ENCODE results near the gene OR4E1. TPM values are rescaled to one million over a fixed set of nuclear protein-coding genes. Genes with fewer than 3 reads are reported as not detected.
"Not testable (repeated sequence)": the region's sequence is repeated elsewhere in the genome, so short reads cannot be mapped to it uniquely, and the experiment has no call there.

Gene OR4E1
- total RNA-seq, 6 donors from 2014 or later = not detected

DNA sequence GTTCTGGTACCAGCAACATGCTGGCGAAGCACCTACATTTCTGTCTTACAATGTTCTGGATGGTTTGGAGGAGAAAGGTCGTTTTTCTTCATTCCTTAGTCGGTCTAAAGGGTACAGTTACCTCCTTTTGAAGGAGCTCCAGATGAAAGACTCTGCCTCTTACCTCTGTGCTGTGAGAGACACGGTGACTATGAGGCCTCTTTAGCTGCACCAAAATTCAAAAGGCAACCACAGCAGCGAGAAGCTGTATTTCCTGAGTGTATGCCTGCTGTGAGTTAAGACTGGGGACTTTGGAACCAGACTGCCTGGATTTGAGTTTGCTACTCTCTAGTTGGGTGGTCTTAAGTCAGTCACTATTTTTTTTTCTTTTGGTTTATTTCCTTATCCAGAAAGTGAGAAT, 30.2 kb downstream of the OR4E1 start:
- Histone ChIP-seq H3K27me3 (no peaks in the 10 kb centered on the region), H3K4me1 (no peaks in the 10 kb centered on the region), H3K4me3 (no peak overlapping the region), H3K9me3 (no peaks in the 10 kb centered on the region), H3K36me3 (no peaks in the 10 kb centered on the region), H3K27ac (no peak overlapping the region)
- WGBS, 2 donors = 53 to 58% methylated on average over 5 of the region's 5 CpGs
- TF ChIP-seq, protein P1, sequence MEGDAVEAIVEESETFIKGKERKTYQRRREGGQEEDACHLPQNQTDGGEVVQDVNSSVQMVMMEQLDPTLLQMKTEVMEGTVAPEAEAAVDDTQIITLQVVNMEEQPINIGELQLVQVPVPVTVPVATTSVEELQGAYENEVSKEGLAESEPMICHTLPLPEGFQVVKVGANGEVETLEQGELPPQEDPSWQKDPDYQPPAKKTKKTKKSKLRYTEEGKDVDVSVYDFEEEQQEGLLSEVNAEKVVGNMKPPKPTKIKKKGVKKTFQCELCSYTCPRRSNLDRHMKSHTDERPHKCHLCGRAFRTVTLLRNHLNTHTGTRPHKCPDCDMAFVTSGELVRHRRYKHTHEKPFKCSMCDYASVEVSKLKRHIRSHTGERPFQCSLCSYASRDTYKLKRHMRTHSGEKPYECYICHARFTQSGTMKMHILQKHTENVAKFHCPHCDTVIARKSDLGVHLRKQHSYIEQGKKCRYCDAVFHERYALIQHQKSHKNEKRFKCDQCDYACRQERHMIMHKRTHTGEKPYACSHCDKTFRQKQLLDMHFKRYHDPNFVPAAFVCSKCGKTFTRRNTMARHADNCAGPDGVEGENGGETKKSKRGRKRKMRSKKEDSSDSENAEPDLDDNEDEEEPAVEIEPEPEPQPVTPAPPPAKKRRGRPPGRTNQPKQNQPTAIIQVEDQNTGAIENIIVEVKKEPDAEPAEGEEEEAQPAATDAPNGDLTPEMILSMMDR (IDR thresholded peaks at IDR 0.05) = no peak
- no peak for TF ChIP-seq POLR2AphosphoS5 (IDR thresholded peaks at IDR 0.05)
- TF ChIP-seq EP300 (IDR thresholded peaks at IDR 0.05) = no peak
- TF ChIP-seq POLR2A (IDR thresholded peaks at IDR 0.05) = no peak
- ATAC-seq (ENCODE audit: low FRiP score in 2 of 2) (no peak), DNase-seq (no peak)

DNA sequence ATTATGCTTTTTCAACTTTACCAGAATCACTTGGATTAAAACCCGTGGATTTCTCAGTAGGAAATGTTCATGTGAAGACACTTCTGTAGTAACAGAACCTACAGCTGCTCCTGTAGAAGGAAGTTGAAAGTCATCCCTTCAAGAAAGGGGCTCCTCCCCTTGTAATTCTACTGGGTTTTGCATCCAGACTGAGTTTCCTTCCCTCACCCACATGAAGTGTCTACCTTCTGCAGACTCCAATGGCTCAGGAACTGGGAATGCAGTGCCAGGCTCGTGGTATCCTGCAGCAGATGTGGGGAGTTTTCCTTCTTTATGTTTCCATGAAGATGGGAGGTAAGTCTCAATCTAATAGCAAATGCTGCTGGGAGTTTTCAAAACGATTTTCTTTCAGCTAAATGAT, 30.9 kb downstream of the OR4E1 start:
- WGBS, 2 donors = 64% methylated on average over 3 of the region's 3 CpGs
- ATAC-seq (ENCODE audit: low FRiP score in 2 of 2) = no peak

DNA sequence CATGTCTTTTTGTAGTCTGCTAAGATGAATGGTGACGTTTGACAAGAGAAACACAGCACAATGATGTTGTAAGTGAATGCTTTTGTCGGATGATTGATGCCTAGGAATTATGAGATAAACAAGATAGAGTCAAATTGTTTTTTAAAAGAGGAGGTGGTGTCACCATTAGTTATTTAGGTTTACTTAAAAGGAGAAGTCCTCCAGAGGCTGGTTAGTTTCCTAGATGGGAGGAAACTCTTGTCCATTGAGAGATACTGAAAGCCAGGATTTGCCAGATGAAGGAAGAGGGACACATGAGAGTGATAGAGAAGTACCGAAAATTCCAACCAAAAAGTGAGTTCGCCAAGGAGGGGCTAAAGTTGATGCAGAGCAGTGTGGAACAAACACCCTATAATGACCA, 38.8 kb downstream of the OR4E1 start, which contains the start of gene OR10G2:
Gene OR10G2, minus strand, starts transcription at position 101 of the 400 bp plus-strand sequence. Its CDS starts 98 bp downstream, at position 3.
- no peaks in the 10 kb centered on the region for H3K4me1 ChIP-seq
- no peak for DNase-seq
- H3K4me3 ChIP-seq = no peak within 1 kb of the TSS
- ATAC-seq (ENCODE audit: low FRiP score in 2 of 2) = no peak
- TF ChIP-seq, protein P1 (IDR thresholded peaks at IDR 0.05) = no peak
- no peak for TF ChIP-seq POLR2AphosphoS5 (IDR thresholded peaks at IDR 0.05)
- no peak for TF ChIP-seq EP300 (IDR thresholded peaks at IDR 0.05)
- no peak for TF ChIP-seq POLR2A (IDR thresholded peaks at IDR 0.05)
- H3K27me3 ChIP-seq = no peaks in the 10 kb centered on the region
- WGBS, 2 donors = 69 to 76% methylated on average over 4 of the region's 4 CpGs
- no peak within 1 kb of the TSS for H3K27ac ChIP-seq
- no peaks in the 10 kb centered on the region for H3K9me3 ChIP-seq
- no peaks in the 10 kb centered on the region for H3K36me3 ChIP-seq

More for the DNA sequence above, 30.9 kb downstream of the OR4E1 start:
- no peaks in the 10 kb centered on the region for H3K9me3 ChIP-seq
- no peaks in the 10 kb centered on the region for H3K4me1 ChIP-seq
- H3K4me3 ChIP-seq = no peak overlapping the region
- no peak overlapping the region for H3K27ac ChIP-seq
- TF ChIP-seq EP300 (IDR thresholded peaks at IDR 0.05) = no peak
- no peak for DNase-seq
- no peaks in the 10 kb centered on the region for H3K27me3 ChIP-seq
- H3K36me3 ChIP-seq = no peaks in the 10 kb centered on the region

DNA sequence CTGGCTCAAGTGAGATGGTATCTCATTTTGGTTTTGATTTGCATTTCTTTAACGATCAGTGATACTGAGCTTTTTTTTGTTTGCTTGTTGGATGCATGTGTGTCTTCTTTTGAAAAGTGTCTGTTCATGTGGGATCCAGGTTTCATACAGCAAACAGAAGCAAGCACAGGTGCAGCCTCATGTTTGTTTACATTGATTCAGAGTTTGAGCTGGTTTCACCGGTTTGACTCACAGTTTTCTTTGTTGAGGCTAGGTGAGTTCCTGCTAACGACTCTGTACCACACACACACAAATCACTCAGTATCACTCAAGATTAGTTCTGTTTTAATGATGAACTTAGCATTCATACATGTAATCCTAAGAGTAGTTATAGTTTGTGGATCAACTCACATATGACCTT, 42.5 kb downstream of the OR4E1 start:
- ATAC-seq (ENCODE audit: low FRiP score in 2 of 2) = no peak
- Histone ChIP-seq H3K36me3 (no peaks in the 10 kb centered on the region), H3K27me3 (no peaks in the 10 kb centered on the region), H3K27ac (no peak overlapping the region), H3K4me1 (no peaks in the 10 kb centered on the region), H3K4me3 (no peak overlapping the region), H3K9me3 (no peaks in the 10 kb centered on the region)
- WGBS, 2 donors = 44 to 61% methylated on average over 3 of the region's 3 CpGs
- no peak for TF ChIP-seq POLR2AphosphoS5 (IDR thresholded peaks at IDR 0.05)
- TF ChIP-seq, protein P1 (IDR thresholded peaks at IDR 0.05) = no peak
- TF ChIP-seq EP300 (IDR thresholded peaks at IDR 0.05) = no peak
- no peak for TF ChIP-seq POLR2A (IDR thresholded peaks at IDR 0.05)
- DNase-seq = no peak

DNA sequence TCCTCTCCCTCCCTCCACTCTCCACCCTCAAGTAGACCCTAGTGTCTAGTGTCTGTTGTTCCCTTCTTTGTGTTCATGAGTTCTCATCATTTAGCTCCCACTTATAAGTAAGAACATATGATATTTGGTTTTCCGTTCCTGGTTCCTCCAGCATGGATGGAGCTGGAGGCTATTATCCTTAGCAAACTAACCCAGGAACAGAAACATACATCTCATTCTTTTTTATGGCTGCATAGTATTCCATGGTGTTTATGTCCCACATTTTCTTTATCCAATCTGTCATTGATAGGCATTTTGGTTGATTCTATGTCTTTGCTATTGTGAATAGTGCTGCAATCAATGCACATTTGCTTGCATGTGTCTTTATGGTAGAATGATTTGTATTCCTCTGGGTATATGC, 43.1 kb downstream of the OR4E1 start:
- H3K36me3 ChIP-seq; H3K4me1 ChIP-seq; DNase-seq; H3K9me3 ChIP-seq; H3K27me3 ChIP-seq; ATAC-seq (ENCODE audit: low FRiP score in 2 of 2); H3K27ac ChIP-seq; H3K4me3 ChIP-seq: not testable (repeated sequence)
- WGBS, 2 donors = 96 to 100% methylated on average over 1 of the region's 1 CpG

DNA sequence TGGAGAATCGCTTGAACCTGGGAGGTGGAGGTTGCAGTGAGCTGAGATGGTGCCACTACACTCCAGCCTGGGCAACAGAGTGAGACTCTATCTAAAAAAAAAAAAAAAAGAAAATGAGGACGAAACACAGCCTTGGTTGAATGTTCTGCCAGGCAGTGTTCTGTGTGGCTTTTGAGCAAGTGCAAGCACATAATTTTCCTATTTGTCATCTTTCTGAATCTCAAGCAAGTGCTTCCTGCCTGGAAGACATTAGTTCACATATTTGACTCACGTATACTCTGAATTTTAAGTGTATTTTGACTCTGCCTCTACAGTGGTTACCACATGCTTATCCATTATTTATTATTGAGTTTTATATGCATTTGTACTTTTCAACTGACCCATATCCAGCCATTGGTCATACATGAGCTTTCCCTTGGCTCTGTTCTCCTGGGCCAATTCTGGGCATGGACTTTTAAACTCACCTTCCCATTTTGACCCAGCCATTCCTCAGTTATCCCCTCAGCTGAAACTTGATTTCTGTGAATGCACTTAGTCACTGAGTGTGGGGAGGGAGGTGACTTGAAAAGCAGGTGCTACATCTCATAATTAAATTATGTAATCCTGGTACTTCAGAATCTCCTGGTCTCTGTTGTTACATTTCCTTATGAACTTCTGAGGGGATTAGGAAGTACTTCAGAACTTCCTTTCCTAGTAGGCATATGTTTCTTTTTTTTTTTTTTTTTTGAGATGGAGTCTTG, 47.0 kb downstream of the OR4E1 start:
- 59 to 65% methylated on average over 3 of the region's 3 CpGs for WGBS, 2 donors
- ATAC-seq (ENCODE audit: low FRiP score in 2 of 2) = no peak
- Histone ChIP-seq H3K27me3 (no peaks in the 10 kb centered on the region), H3K9me3 (no peaks in the 10 kb centered on the region), H3K36me3 (no peaks in the 10 kb centered on the region), H3K4me3 (no peak overlapping the region), H3K4me1 (no peaks in the 10 kb centered on the region), H3K27ac (no peak overlapping the region)
- no peak for DNase-seq
- TF ChIP-seq POLR2A (IDR thresholded peaks at IDR 0.05) = no peak
- TF ChIP-seq, protein P1 (IDR thresholded peaks at IDR 0.05) = no peak

All from upper lobe of left lung (tissue), 6 donors.